Breast epithelium (tissue), 4 donors: Measurements from ENCODE around the gene STX8. TPM values are rescaled to one million over a fixed set of nuclear protein-coding genes. Genes with fewer than 3 reads are reported as not detected.

Source experiments
- DNase-seq, 2 donors: peaks; one replicate each; pipeline ENCODE4 v3.0.0-alpha.2; 2019; ENCODE audit warnings: low spot score in 2 of 2
- H3K27ac ChIP-seq, 2 donors: fragments of 200-600 bp; sonication (generic) in 1 of 2; one replicate each; pipeline ENCODE4 v1.5.1; 2016 to 2019; ENCODE audit warnings: mild to moderate bottlenecking in 1 of 2
- H3K27me3 ChIP-seq, 2 donors: fragments of 200-600 bp; sonication (generic) in 1 of 2; one replicate each; pipeline versions ENCODE4 v1.5.1 to v1.6.0; 2017 to 2019; ENCODE audit warnings: control low read depth in 1 of 2, mild to moderate bottlenecking in 1 of 2
- H3K36me3 ChIP-seq: fragments of 200-600 bp; one replicate; pipeline ENCODE4 v1.5.1; 2019
- H3K4me1 ChIP-seq, 2 donors: fragments of 200-600 bp; sonication (generic); one replicate each; pipeline ENCODE4 v1.5.1; 2016 to 2019; ENCODE audit warnings: control low read depth in 1 of 2
- H3K4me3 ChIP-seq, 3 donors: fragments of 200-600 bp; sonication (generic); 1 replicate in 2 of 3; 2 replicates in 1 of 3; pipeline ENCODE4 v1.5.1; 2016 to 2019; ENCODE audit warnings: mild to moderate bottlenecking in 3 of 3, moderate library complexity in 2 of 3
- H3K9me3 ChIP-seq, 2 donors: fragments of 200-600 bp; sonication (generic) in 1 of 2; one replicate each; pipeline ENCODE4 v1.5.1; 2016 to 2019; ENCODE audit warnings: control low read depth in 1 of 2
- CTCF ChIP-seq, 3 donors: fragments of 450-650 bp; IDR thresholded peaks; one replicate each; pipeline ENCODE4 v1.5.1; 2016 to 2017; ENCODE audit warnings: antibody characterized with exemption in 3 of 3, mild to moderate bottlenecking in 3 of 3, moderate library complexity in 3 of 3
- POLR2A ChIP-seq: fragments of 450-650 bp; IDR thresholded peaks from one replicate; pipeline ENCODE4 v1.6.1; 2016; ENCODE audit warnings: antibody characterized with exemption, mild to moderate bottlenecking, moderate library complexity
- POLR2AphosphoS5 ChIP-seq, 3 donors: sonication (generic); formaldehyde crosslinking; IDR thresholded peaks; one replicate each; pipeline ENCODE4 v1.6.1; 2017; ENCODE audit warnings: antibody characterized with exemption in 3 of 3
- intact Hi-C: fragments of 100-400 bp; cut with DNase I; formaldehyde crosslinking; loops from one replicate; pipeline ENCODE4 v1.15.1; 2023; ENCODE audit warnings: low total_unique reads
- total RNA-seq, 3 donors: library from RNA; depleted of rRNA; stranded (reverse); fragments of >200 nt; gene quantifications; one replicate each; pipeline ENCODE4 v1.1.0, GENCODE V29; 2016

The STX8 gene
- total RNA-seq, 3 donors from 2014 or later, result 54.1 to 101 (median 60.4) TPM

DNA sequence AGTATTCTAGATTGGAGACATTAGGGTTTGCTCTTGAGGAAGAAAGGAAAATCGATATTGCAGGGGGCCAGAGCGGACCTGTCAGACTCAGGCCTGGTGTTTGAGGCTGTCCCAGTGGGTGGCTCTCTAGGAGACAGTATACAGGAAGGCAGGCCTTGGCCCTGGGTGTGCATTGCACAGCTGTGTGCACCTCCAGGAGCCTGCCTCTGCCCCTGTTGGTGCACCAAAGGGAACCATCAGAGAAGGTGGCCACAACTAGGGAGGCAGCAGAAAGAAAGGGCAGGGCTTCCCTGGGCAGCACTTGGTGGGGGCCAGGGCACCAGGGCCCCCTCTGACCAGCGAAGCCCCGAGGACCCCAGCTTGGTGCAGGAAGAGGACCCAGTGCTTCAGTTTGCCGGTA lies 366.3 kb downstream of the STX8 start:
- Histone ChIP-seq H3K9me3 (no peaks in the 10 kb centered on the region), H3K4me3 (no peak overlapping the region), H3K4me1 (no peaks in the 10 kb centered on the region), H3K36me3 (no peaks in the 10 kb centered on the region), H3K27me3 (no peaks in the 10 kb centered on the region), H3K27ac (no peak overlapping the region)
- no peak for TF ChIP-seq CTCF (IDR thresholded peaks at IDR 0.05)
- no peak for TF ChIP-seq POLR2A
- TF ChIP-seq POLR2AphosphoS5 (IDR thresholded peaks at IDR 0.05), result no peak
- intact Hi-C loops, result loop anchor here (5.0 kb wide), 1 partner anchor 998 kb away; no protein-coding TSS in a partner anchor
- no peak for DNase-seq

DNA sequence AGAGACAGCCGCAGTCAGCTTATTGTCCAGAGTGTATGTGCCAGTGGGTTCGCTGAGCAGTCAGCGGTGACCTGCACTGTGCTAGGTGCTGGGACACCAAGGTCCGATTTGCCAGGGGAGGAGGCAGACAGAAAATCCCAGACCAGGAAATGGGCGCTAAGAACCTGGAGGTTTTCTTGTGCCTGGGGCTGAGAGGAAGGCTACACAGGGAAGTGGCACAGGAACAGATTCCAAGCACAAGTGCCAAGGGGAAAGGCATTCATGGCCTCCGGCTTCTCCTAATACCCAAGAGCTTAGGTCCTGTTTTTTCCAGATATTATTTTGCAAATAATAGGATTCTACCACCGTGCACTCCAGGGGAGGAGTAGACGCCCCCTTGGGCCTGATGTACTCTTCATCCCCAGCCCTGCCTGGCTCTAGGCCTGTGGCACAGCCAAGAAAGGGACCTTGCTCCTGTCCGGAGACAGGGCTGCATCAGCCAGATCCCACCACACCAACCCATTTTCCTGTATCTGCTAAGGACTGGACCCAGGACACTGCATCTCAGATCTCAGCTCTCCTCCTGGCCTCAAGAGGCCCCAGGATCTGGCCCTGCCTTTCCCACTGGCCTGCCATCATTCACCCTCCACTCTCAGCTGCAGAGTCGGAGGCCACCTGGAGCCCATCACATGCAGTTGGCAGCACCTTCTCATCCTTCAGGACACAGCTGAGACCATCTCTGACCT lies 367.1 kb downstream of the STX8 start:
- intact Hi-C loops, result loop anchor here (5.0 kb wide), 1 partner anchor 999 kb away; no protein-coding TSS in a partner anchor
- H3K27ac ChIP-seq, result no peak overlapping the region
- DNase-seq, result no peak
- TF ChIP-seq POLR2AphosphoS5 (IDR thresholded peaks at IDR 0.05) (no peak), POLR2A (no peak), CTCF (IDR thresholded peaks at IDR 0.05) (no peak)
- no peaks in the 10 kb centered on the region for H3K4me1 ChIP-seq
- H3K9me3 ChIP-seq, result no peaks in the 10 kb centered on the region
- no peak overlapping the region for H3K4me3 ChIP-seq
- H3K27me3 ChIP-seq, result no peaks in the 10 kb centered on the region
- H3K36me3 ChIP-seq, result no peaks in the 10 kb centered on the region

GRCh38 chr17:9206741-9207332 lies 368.8 kb downstream of the STX8 start:
- no peaks in the 10 kb centered on the region for H3K4me1 ChIP-seq
- intact Hi-C loops, result loop anchor here (5.0 kb wide), 1 partner anchor 1000 kb away; no protein-coding TSS in a partner anchor
- DNase-seq, result peak in 1 of 2 donors; percentile 67
- H3K4me3 ChIP-seq, result peak overlapping the region in 2 of 3 donors; percentile 3 to 23
- no peak for TF ChIP-seq CTCF (IDR thresholded peaks at IDR 0.05)
- no peak for TF ChIP-seq POLR2A
- TF ChIP-seq POLR2AphosphoS5 (IDR thresholded peaks at IDR 0.05), result no peak
- no peaks in the 10 kb centered on the region for H3K9me3 ChIP-seq
- H3K27ac ChIP-seq, result peak overlapping the region in 1 of 2 donors; percentile 38
- H3K36me3 ChIP-seq, result no peaks in the 10 kb centered on the region
- no peaks in the 10 kb centered on the region for H3K27me3 ChIP-seq

DNA sequence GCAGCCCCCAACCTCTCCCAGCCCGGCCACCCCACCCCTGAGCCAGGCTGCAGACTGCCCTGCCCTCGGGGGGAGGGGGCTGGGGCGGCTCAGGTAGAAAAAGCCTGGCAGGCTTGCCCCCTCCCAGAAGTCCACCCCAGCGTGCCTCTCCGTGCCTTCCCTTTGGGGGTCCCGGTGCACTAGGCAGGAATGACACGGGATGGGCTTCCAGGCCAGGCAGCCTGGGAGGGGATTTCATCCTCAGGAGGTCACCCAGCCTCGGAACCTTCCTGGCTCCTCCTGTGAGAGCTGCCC lies 369.3 kb downstream of the STX8 start:
- intact Hi-C loops, result loop anchor here (5.0 kb wide), 1 partner anchor 1001 kb away; no protein-coding TSS in a partner anchor
- no peak for TF ChIP-seq POLR2A
- TF ChIP-seq CTCF (IDR thresholded peaks at IDR 0.05), result no peak
- no peak for TF ChIP-seq POLR2AphosphoS5 (IDR thresholded peaks at IDR 0.05)

More for the DNA sequence above, 369.3 kb downstream of the STX8 start:
- no peak for DNase-seq
- H3K36me3 ChIP-seq, result no peaks in the 10 kb centered on the region
- H3K4me1 ChIP-seq, result no peaks in the 10 kb centered on the region
- peak overlapping the region in 1 of 3 donors; percentile 3 for H3K4me3 ChIP-seq
- H3K27ac ChIP-seq, result peak overlapping the region in 1 of 2 donors; percentile 38
- H3K27me3 ChIP-seq, result no peaks in the 10 kb centered on the region
- no peaks in the 10 kb centered on the region for H3K9me3 ChIP-seq
